Iris pigment epithelial cell (primary cell): ENCODE measurements around the gene APOC3.

ENCODE experiments used
- DNase-seq: peaks from one replicate; pipeline ENCODE4 v3.0.0-alpha.2; 2011; ENCODE audit warnings: low read depth

The APOC3 gene

GRCh38 chr11:116879800-116880625 is 50.3 kb downstream of the APOC3 start:
- DNase-seq = peak; percentile 83

- DNase-seq = no peak
Observed at GRCh38 chr11:116881143-116881542, 51.4 kb downstream of the APOC3 start.

- peak; percentile 83 for DNase-seq
Observed at GRCh38 chr11:116882386-116882785, 52.7 kb downstream of the APOC3 start.
